HEK293 (cell line): ENCODE measurements around the gene SUCO.

Experiments used
- CTCF ChIA-PET: fragments of 350-600 bp; formaldehyde crosslinking; extraction: SDS; loops from one replicate; lab custom pipeline; 2021; ENCODE audit warnings: antibody characterized with exemption; lab: Yijun Ruan, JAX
- POLR2A ChIA-PET: fragments of 300-600 bp; formaldehyde crosslinking; extraction: SDS; loops from one replicate; lab custom pipeline; 2020; ENCODE audit warnings: antibody characterized with exemption, inconsistent platforms; lab: Yijun Ruan, JAX
- H3K27ac ChIP-seq: fragments of 200-500 bp; sonication (Bioruptor generic); 2 replicates; pipeline ENCODE4 v1.5.1; 2014; ENCODE audit warnings: low read depth, low read length, control low read depth, inconsistent platforms; ENCODE audit errors: extremely low read depth
- H3K36me3 ChIP-seq, 2 experiments: fragments of 200-500 bp in 1 of 2; sonication (Bioruptor generic) in 1 of 2; 1 replicate in 1 of 2; 2 replicates in 1 of 2; pipeline ENCODE4 v1.5.1; 2014 to 2017; ENCODE audit warnings: inconsistent platforms in 2 of 2, low read length in 2 of 2; ENCODE audit not compliant: control insufficient read depth in 2 of 2, insufficient read depth in 1 of 2
- H3K4me1 ChIP-seq: fragments of 200-500 bp; sonication (Bioruptor generic); 2 replicates; pipeline ENCODE4 v1.5.1; 2014; ENCODE audit warnings: mild to moderate bottlenecking, low read length, inconsistent platforms; ENCODE audit not compliant: control insufficient read depth, insufficient read depth
- H3K4me3 ChIP-seq: 2 replicates; pipeline ENCODE4 v1.5.1; 2011; ENCODE audit warnings: low read depth, mild to moderate bottlenecking, control low read depth, low read length, moderate library complexity
- H3K9me3 ChIP-seq: fragments of 200-500 bp; sonication (Bioruptor generic); 2 replicates; pipeline ENCODE4 v1.5.1; 2014; ENCODE audit warnings: low read depth, low read length, inconsistent platforms; ENCODE audit not compliant: control insufficient read depth, insufficient read depth
- BCL11A ChIP-seq: fragments of 450-650 bp; formaldehyde crosslinking; IDR thresholded peaks from 2 replicates; pipeline ENCODE4 v1.5.1; 2016; ENCODE audit warnings: low read depth, missing biosample characterization, missing genetic modification characterization
- HOXC10 ChIP-seq: sonication (generic); formaldehyde crosslinking; IDR thresholded peaks from 2 replicates; pipeline ENCODE4 v1.8.1; 2023; ENCODE audit warnings: mild to moderate bottlenecking, missing genetic modification reagents
- ZEB2 ChIP-seq: fragments of 450-650 bp; formaldehyde crosslinking; IDR thresholded peaks from 2 replicates; pipeline ENCODE4 v1.5.1; 2016; ENCODE audit warnings: missing biosample characterization, missing genetic modification characterization
- ZFHX2 ChIP-seq: fragments of 450-650 bp; formaldehyde crosslinking; conservative IDR thresholded peaks from 2 replicates; pipeline ENCODE4 v1.5.1; 2016; ENCODE audit warnings: missing biosample characterization, missing genetic modification characterization
- ZIC2 ChIP-seq: fragments of 450-650 bp; formaldehyde crosslinking; IDR thresholded peaks from 2 replicates; pipeline ENCODE4 v1.5.1; 2016; ENCODE audit warnings: missing biosample characterization, missing genetic modification characterization
- ZNF140 ChIP-seq: fragments of 450-650 bp; formaldehyde crosslinking; IDR thresholded peaks from 2 replicates; pipeline ENCODE4 v1.5.1; 2016; ENCODE audit warnings: missing biosample characterization, missing genetic modification characterization
- ZNF2 ChIP-seq: fragments of 450-650 bp; formaldehyde crosslinking; IDR thresholded peaks from 2 replicates; pipeline ENCODE4 v1.5.1; 2016; ENCODE audit warnings: missing biosample characterization, missing genetic modification characterization
- ZNF211 ChIP-seq: fragments of 450-650 bp; formaldehyde crosslinking; IDR thresholded peaks from 2 replicates; pipeline ENCODE4 v1.5.1; 2016; ENCODE audit warnings: low read depth, missing biosample characterization, missing genetic modification characterization
- ZNF239 ChIP-seq: fragments of 450-650 bp; formaldehyde crosslinking; IDR thresholded peaks from 2 replicates; pipeline ENCODE4 v1.5.1; 2016; ENCODE audit warnings: missing biosample characterization, missing genetic modification characterization
- ZNF302 ChIP-seq: fragments of 450-650 bp; formaldehyde crosslinking; IDR thresholded peaks from 2 replicates; pipeline ENCODE4 v1.5.1; 2016; ENCODE audit warnings: missing biosample characterization, missing genetic modification characterization, low read depth
- ZNF311 ChIP-seq: fragments of 450-650 bp; formaldehyde crosslinking; IDR thresholded peaks from 2 replicates; pipeline ENCODE4 v1.5.1; 2017; ENCODE audit warnings: missing biosample characterization, missing genetic modification characterization, borderline replicate concordance
- ZNF621 ChIP-seq: fragments of 450-650 bp; formaldehyde crosslinking; IDR thresholded peaks from 2 replicates; pipeline ENCODE4 v1.5.1; 2017; ENCODE audit warnings: missing biosample characterization, missing genetic modification characterization
- ZNF654 ChIP-seq: fragments of 450-650 bp; formaldehyde crosslinking; IDR thresholded peaks from 2 replicates; pipeline ENCODE4 v1.5.1; 2016; ENCODE audit warnings: low read depth, missing biosample characterization, missing genetic modification characterization
- ZNF792 ChIP-seq: fragments of 450-650 bp; formaldehyde crosslinking; IDR thresholded peaks from 2 replicates; pipeline ENCODE4 v1.5.1; 2016; ENCODE audit warnings: missing biosample characterization, missing genetic modification characterization
- ZSCAN16 ChIP-seq: fragments of 450-650 bp; formaldehyde crosslinking; IDR thresholded peaks from 2 replicates; pipeline ENCODE4 v1.5.1; 2016; ENCODE audit warnings: missing biosample characterization, missing genetic modification characterization
- TF ChIP-seq, protein P1 (sequence below): fragments of 450-650 bp; formaldehyde crosslinking; optimal IDR thresholded peaks from 2 replicates; pipeline ENCODE3; 2016; ENCODE audit warnings: missing biosample characterization, mild to moderate bottlenecking, missing genetic modification characterization
- TF ChIP-seq, protein P2 (sequence below): fragments of 450-650 bp; formaldehyde crosslinking; IDR thresholded peaks from 2 replicates; pipeline ENCODE4 v1.5.1; 2017; ENCODE audit warnings: missing biosample characterization, missing genetic modification characterization
- TF ChIP-seq, protein P3 (sequence below): fragments of 450-650 bp; formaldehyde crosslinking; IDR thresholded peaks from 2 replicates; pipeline ENCODE4 v1.5.1; 2016; ENCODE audit warnings: missing biosample characterization, missing genetic modification characterization
- TF ChIP-seq, protein P4 (sequence below): sonication (generic); formaldehyde crosslinking; IDR thresholded peaks from 2 replicates; pipeline ENCODE4 v1.8.1; 2022; ENCODE audit warnings: mild to moderate bottlenecking, moderate library complexity, missing genetic modification reagents
- TF ChIP-seq, protein P5 (sequence below): fragments of 450-650 bp; formaldehyde crosslinking; IDR thresholded peaks from 2 replicates; pipeline ENCODE4 v1.5.1; 2016; ENCODE audit warnings: missing biosample characterization, missing genetic modification characterization

Gene SUCO

DNA sequence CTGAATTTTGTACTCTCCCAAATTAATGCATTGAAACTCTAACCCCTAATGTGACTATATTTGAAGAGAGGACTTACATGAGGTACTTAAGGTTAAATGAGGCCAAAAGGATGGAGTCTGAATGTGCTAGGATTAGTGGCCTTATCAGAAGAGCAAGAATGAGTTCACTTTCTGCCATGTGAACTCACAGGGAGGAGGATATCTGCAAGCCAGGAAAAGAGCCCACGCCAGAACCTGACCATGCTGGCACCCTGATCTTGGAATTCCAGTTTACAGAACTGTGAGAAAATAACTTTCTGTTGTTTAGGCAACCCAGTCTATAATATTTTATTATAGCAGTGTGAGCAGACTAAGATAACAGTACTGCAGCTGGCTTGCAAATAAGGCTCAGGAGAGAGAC is 113.7 kb downstream of the SUCO start:
- ChIA-PET POLR2A (no interaction called here), CTCF (no interaction called here)
- Histone ChIP-seq H3K4me3 (no peak overlapping the region), H3K9me3 (no peaks in the 10 kb centered on the region), H3K27ac (no peak overlapping the region)
- TF ChIP-seq BCL11A (tag by site-specific recombination): no peak
- TF ChIP-seq, protein P1, sequence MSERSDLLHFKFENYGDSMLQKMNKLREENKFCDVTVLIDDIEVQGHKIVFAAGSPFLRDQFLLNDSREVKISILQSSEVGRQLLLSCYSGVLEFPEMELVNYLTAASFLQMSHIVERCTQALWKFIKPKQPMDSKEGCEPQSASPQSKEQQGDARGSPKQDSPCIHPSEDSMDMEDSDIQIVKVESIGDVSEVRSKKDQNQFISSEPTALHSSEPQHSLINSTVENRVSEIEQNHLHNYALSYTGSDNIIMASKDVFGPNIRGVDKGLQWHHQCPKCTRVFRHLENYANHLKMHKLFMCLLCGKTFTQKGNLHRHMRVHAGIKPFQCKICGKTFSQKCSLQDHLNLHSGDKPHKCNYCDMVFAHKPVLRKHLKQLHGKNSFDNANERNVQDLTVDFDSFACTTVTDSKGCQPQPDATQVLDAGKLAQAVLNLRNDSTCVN: no peak
- TF ChIP-seq ZNF792: no peak
- TF ChIP-seq HOXC10 (CRISPR knock-in tag): no peak
- no peak for TF ChIP-seq ZNF311 (tag by site-specific recombination)
- TF ChIP-seq ZFHX2 (tag by site-specific recombination): no peak
- no peak for TF ChIP-seq ZIC2 (tag by site-specific recombination)
- TF ChIP-seq, all 188 proteins: peak for 0
- Histone ChIP-seq H3K36me3 (no peaks in the 10 kb centered on the region), H3K4me1 (0 out of 2 replicates have a peak, but pooled peaks cover 3% of the 10 kb centered on the region)

DNA sequence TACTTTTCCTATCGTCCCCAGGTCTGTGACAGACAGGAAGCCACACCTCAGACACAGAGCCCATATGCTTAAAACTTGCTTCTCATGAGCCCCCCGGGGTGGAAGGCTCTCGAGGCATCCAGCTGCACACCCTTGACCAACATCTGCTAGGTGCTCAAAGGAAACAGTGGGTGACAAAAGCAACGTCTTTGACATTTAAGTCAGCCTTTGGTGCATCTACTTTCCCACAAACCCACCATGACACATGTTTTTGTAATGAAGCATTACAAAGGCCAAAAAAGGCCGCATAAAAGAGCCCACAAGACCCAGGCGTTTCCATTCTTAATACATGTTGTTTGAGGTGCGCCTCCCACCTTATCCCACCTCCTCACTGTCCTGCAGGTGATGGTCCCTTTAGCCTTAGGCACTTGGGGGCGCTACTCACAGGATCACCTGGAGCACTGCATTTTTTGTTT is 114.2 kb downstream of the SUCO start:
- CTCF ChIA-PET: no interaction called here
- Histone ChIP-seq H3K9me3 (no peaks in the 10 kb centered on the region), H3K4me1 (0 out of 2 replicates have a peak, but pooled peaks cover 3% of the 10 kb centered on the region)
- POLR2A ChIA-PET: no interaction called here
- TF ChIP-seq ZNF792 (no peak), ZNF302 (no peak), ZEB2 (no peak), ZNF211 (tag by site-specific recombination) (no peak), ZSCAN16 (tag by site-specific recombination) (no peak), ZNF654 (tag by site-specific recombination) (no peak), ZNF2 (tag by site-specific recombination) (no peak), ZNF140 (tag by site-specific recombination) (no peak), ZNF239 (tag by site-specific recombination) (no peak), ZNF621 (no peak)
- TF ChIP-seq, protein P2, sequence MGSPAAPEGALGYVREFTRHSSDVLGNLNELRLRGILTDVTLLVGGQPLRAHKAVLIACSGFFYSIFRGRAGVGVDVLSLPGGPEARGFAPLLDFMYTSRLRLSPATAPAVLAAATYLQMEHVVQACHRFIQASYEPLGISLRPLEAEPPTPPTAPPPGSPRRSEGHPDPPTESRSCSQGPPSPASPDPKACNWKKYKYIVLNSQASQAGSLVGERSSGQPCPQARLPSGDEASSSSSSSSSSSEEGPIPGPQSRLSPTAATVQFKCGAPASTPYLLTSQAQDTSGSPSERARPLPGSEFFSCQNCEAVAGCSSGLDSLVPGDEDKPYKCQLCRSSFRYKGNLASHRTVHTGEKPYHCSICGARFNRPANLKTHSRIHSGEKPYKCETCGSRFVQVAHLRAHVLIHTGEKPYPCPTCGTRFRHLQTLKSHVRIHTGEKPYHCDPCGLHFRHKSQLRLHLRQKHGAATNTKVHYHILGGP (tag by site-specific recombination): no peak
- TF ChIP-seq, protein P3, sequence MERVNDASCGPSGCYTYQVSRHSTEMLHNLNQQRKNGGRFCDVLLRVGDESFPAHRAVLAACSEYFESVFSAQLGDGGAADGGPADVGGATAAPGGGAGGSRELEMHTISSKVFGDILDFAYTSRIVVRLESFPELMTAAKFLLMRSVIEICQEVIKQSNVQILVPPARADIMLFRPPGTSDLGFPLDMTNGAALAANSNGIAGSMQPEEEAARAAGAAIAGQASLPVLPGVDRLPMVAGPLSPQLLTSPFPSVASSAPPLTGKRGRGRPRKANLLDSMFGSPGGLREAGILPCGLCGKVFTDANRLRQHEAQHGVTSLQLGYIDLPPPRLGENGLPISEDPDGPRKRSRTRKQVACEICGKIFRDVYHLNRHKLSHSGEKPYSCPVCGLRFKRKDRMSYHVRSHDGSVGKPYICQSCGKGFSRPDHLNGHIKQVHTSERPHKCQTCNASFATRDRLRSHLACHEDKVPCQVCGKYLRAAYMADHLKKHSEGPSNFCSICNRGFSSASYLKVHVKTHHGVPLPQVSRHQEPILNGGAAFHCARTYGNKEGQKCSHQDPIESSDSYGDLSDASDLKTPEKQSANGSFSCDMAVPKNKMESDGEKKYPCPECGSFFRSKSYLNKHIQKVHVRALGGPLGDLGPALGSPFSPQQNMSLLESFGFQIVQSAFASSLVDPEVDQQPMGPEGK (tag by site-specific recombination): no peak
- TF ChIP-seq, protein P4, sequence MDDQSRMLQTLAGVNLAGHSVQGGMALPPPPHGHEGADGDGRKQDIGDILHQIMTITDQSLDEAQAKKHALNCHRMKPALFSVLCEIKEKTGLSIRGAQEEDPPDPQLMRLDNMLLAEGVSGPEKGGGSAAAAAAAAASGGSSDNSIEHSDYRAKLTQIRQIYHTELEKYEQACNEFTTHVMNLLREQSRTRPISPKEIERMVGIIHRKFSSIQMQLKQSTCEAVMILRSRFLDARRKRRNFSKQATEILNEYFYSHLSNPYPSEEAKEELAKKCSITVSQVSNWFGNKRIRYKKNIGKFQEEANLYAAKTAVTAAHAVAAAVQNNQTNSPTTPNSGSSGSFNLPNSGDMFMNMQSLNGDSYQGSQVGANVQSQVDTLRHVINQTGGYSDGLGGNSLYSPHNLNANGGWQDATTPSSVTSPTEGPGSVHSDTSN (CRISPR knock-in tag): no peak
- TF ChIP-seq, protein P5, sequence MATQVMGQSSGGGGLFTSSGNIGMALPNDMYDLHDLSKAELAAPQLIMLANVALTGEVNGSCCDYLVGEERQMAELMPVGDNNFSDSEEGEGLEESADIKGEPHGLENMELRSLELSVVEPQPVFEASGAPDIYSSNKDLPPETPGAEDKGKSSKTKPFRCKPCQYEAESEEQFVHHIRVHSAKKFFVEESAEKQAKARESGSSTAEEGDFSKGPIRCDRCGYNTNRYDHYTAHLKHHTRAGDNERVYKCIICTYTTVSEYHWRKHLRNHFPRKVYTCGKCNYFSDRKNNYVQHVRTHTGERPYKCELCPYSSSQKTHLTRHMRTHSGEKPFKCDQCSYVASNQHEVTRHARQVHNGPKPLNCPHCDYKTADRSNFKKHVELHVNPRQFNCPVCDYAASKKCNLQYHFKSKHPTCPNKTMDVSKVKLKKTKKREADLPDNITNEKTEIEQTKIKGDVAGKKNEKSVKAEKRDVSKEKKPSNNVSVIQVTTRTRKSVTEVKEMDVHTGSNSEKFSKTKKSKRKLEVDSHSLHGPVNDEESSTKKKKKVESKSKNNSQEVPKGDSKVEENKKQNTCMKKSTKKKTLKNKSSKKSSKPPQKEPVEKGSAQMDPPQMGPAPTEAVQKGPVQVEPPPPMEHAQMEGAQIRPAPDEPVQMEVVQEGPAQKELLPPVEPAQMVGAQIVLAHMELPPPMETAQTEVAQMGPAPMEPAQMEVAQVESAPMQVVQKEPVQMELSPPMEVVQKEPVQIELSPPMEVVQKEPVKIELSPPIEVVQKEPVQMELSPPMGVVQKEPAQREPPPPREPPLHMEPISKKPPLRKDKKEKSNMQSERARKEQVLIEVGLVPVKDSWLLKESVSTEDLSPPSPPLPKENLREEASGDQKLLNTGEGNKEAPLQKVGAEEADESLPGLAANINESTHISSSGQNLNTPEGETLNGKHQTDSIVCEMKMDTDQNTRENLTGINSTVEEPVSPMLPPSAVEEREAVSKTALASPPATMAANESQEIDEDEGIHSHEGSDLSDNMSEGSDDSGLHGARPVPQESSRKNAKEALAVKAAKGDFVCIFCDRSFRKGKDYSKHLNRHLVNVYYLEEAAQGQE (tag by site-specific recombination): no peak
- TF ChIP-seq, all 188 proteins: peak for 0
- Histone ChIP-seq H3K27ac (no peak overlapping the region), H3K36me3 (no peaks in the 10 kb centered on the region), H3K4me3 (no peak overlapping the region)
